IMR-90 (cell line): Measurements from ENCODE around the gene GTF3C1. TPM values are rescaled to one million over a fixed set of nuclear protein-coding genes. Genes with fewer than 3 reads are reported as not detected.

Source experiments
- ATAC-seq: fragments of 200-7000 bp; cut with Tn5 transposase; 2 replicates; pipeline ENCODE4 v1.9.1; 2020; ENCODE audit warnings: low read depth, mild to moderate bottlenecking, moderate library complexity
- BruUV-seq: library from RNA; stranded (reverse); fragments of 400-500 nt; replicated peaks from 2 replicates; lab custom pipeline; 2021; lab: Mats Ljungman, UMichigan
- CTCF ChIA-PET: fragments of 300-600 bp; formaldehyde crosslinking; extraction: SDS; loops from one replicate; lab custom pipeline; 2021; ENCODE audit warnings: antibody characterized with exemption; lab: Yijun Ruan, JAX
- POLR2A ChIA-PET: fragments of 300-600 bp; sonication (Branson Sonifier 250); formaldehyde crosslinking; loops from one replicate; lab custom pipeline; 2022; ENCODE audit warnings: antibody characterized with exemption; ENCODE audit not compliant: unreplicated experiment; lab: Charles Lee
- DNase-seq: peaks from one replicate; pipeline ENCODE4 v3.0.0; 2013
- H2AFZ ChIP-seq: replicated peaks from 2 replicates; pipeline ENCODE3; 2013; ENCODE audit warnings: low read length, mild to moderate bottlenecking; ENCODE audit not compliant: poor library complexity
- H2AK5ac ChIP-seq: 2 replicates; pipeline ENCODE4 v1.6.1; 2013; ENCODE audit warnings: low read depth, low read length, inconsistent platforms
- H2AK9ac ChIP-seq: replicated peaks from 2 replicates; pipeline ENCODE3; 2013; ENCODE audit warnings: mild to moderate bottlenecking, low read depth, low read length, moderate library complexity; ENCODE audit not compliant: poor library complexity
- H2BK120ac ChIP-seq: 2 replicates; pipeline ENCODE4 v1.6.1; 2013; ENCODE audit warnings: low read depth, low read length, inconsistent platforms
- H2BK15ac ChIP-seq: 3 replicates; pipeline ENCODE4 v1.6.1; 2013; ENCODE audit warnings: low read depth, low read length, inconsistent platforms
- H2BK20ac ChIP-seq: 2 replicates; pipeline ENCODE4 v1.6.1; 2013; ENCODE audit warnings: low read depth, mild to moderate bottlenecking, inconsistent platforms, low read length, moderate library complexity
- H2BK5ac ChIP-seq: 2 replicates; pipeline ENCODE4 v1.6.1; 2013; ENCODE audit warnings: mild to moderate bottlenecking, low read depth, low read length, inconsistent platforms; ENCODE audit not compliant: poor library complexity, severe bottlenecking
- H3K14ac ChIP-seq: replicated peaks from 2 replicates; pipeline ENCODE4 v1.6.1; 2013; ENCODE audit warnings: low read depth, low read length, inconsistent platforms
- H3K18ac ChIP-seq: 2 replicates; pipeline ENCODE4 v1.6.1; 2013; ENCODE audit warnings: low read depth, low read length, control low read depth
- H3K23ac ChIP-seq: 2 replicates; pipeline ENCODE4 v1.6.1; 2013; ENCODE audit warnings: low read depth, low read length, inconsistent platforms
- H3K27ac ChIP-seq: 2 replicates; pipeline ENCODE4 v1.5.1; 2013; ENCODE audit warnings: mild to moderate bottlenecking, control low read depth, low read length; ENCODE audit not compliant: insufficient read depth
- H3K27me3 ChIP-seq: 2 replicates; pipeline ENCODE4 v1.6.1; 2013; ENCODE audit warnings: low read length; ENCODE audit not compliant: control insufficient read depth, insufficient read depth
- H3K36me3 ChIP-seq: 2 replicates; pipeline ENCODE4 v1.6.1; 2013; ENCODE audit warnings: low read length, mixed read lengths; ENCODE audit not compliant: control insufficient read depth, insufficient read depth
- H3K4ac ChIP-seq: 2 replicates; pipeline ENCODE4 v1.6.1; 2013; ENCODE audit warnings: low read depth, low read length, inconsistent platforms
- H3K4me1 ChIP-seq: 2 replicates; pipeline ENCODE4 v1.6.1; 2013; ENCODE audit warnings: low read length, mixed read lengths; ENCODE audit not compliant: control insufficient read depth, insufficient read depth
- H3K4me2 ChIP-seq: 2 replicates; pipeline ENCODE4 v1.6.1; 2013; ENCODE audit warnings: low read depth, mild to moderate bottlenecking, control low read depth, low read length, moderate library complexity
- H3K4me3 ChIP-seq: 2 replicates; pipeline ENCODE4 v1.5.1; 2013; ENCODE audit warnings: low read depth, mild to moderate bottlenecking, control low read depth, low read length, moderate library complexity; ENCODE audit not compliant: insufficient read depth
- H3K56ac ChIP-seq: 2 replicates; pipeline ENCODE4 v1.6.1; 2013; ENCODE audit warnings: low read length, inconsistent platforms; ENCODE audit not compliant: insufficient read depth; ENCODE audit errors: extremely low read depth
- H3K79me1 ChIP-seq, 2 experiments: 2 replicates each; pipeline ENCODE4 v1.6.1; 2013; ENCODE audit warnings: low read length in 2 of 2, inconsistent platforms in 1 of 2, low read depth in 1 of 2
- H3K9ac ChIP-seq: 2 replicates; pipeline ENCODE4 v1.6.1; 2013; ENCODE audit warnings: low read depth, low read length, control low read depth
- H3K9me1 ChIP-seq: 2 replicates; pipeline ENCODE4 v1.6.1; 2013; ENCODE audit warnings: low read length, inconsistent platforms; ENCODE audit not compliant: insufficient read depth
- H3K9me3 ChIP-seq: 2 replicates; pipeline ENCODE4 v1.6.1; 2013; ENCODE audit warnings: low read length; ENCODE audit not compliant: control insufficient read depth, insufficient read depth
- H4K20me1 ChIP-seq: 2 replicates; pipeline ENCODE4 v1.6.1; 2013; ENCODE audit warnings: low read length, inconsistent platforms; ENCODE audit not compliant: insufficient read depth
- H4K5ac ChIP-seq: 2 replicates; pipeline ENCODE4 v1.6.1; 2013; ENCODE audit warnings: mild to moderate bottlenecking, low read depth, low read length, control low read depth
- H4K8ac ChIP-seq, 2 experiments: 2 replicates each; pipeline ENCODE4 v1.6.1; 2013; ENCODE audit warnings: low read depth in 2 of 2, low read length in 2 of 2, control low read depth in 1 of 2, inconsistent platforms in 1 of 2
- H4K91ac ChIP-seq: 2 replicates; pipeline ENCODE4 v1.6.1; 2013; ENCODE audit warnings: low read depth, low read length, inconsistent platforms; ENCODE audit not compliant: insufficient read depth
- BHLHE40 ChIP-seq: fragments of 150-350 bp; IDR thresholded peaks from 2 replicates; pipeline ENCODE4 v1.6.1; 2016; ENCODE audit warnings: mild to moderate bottlenecking, low read depth, low read length
- ELK1 ChIP-seq: fragments of 150-350 bp; IDR thresholded peaks from 2 replicates; pipeline ENCODE4 v1.6.1; 2016; ENCODE audit warnings: low read depth, mild to moderate bottlenecking, low read length, moderate library complexity, borderline replicate concordance
- FOS ChIP-seq: fragments of 150-350 bp; IDR thresholded peaks from 2 replicates; pipeline ENCODE4 v1.6.1; 2016; ENCODE audit warnings: low read depth, low read length
- MAZ ChIP-seq: IDR thresholded peaks from 2 replicates; pipeline ENCODE4 v1.6.1; 2012; ENCODE audit warnings: low read depth, mild to moderate bottlenecking, low read length, improper control_type of control experiment, moderate library complexity, borderline replicate concordance
- POLR2A ChIP-seq: IDR thresholded peaks from 2 replicates; pipeline ENCODE4 v1.6.1; 2012; ENCODE audit warnings: mild to moderate bottlenecking, low read depth, low read length
- RFX5 ChIP-seq: IDR thresholded peaks from 2 replicates; pipeline ENCODE4 v1.8.0; 2012; ENCODE audit warnings: low read depth, mild to moderate bottlenecking, low read length, moderate library complexity
- SMC3 ChIP-seq: fragments of 150-350 bp; IDR thresholded peaks from 2 replicates; pipeline ENCODE4 v1.6.1; 2016; ENCODE audit warnings: low read depth, mild to moderate bottlenecking, antibody characterized with exemption, low read length, moderate library complexity
- WGBS, 2 experiments: methylation state at CpG; one replicate each; pipeline versions ENCODE4 v1.1.5 to v1.1.7; 2013; ENCODE audit warnings: missing lambda C conversion rate in 2 of 2; ENCODE audit not compliant: insufficient read length in 1 of 2; ENCODE audit errors: extremely low coverage in 2 of 2; 5-methylcytosine and 5-hydroxymethylcytosine counted together
- dilution Hi-C: fragments of 300-500 bp; cut with HindIII; formaldehyde crosslinking; loops from one replicate; pipeline ENCODE4 v1.14.3; 2018; ENCODE audit warnings: low sequenced_read_pairs; ENCODE audit not compliant: unreplicated experiment
- in situ Hi-C: fragments of 300-500 bp; cut with MboI; formaldehyde crosslinking; loops from 3 replicates; pipeline ENCODE4 v1.14.3; 2019; ENCODE audit warnings: low sequenced_read_pairs, inconsistent platforms, mixed read lengths
- intact Hi-C: fragments of 100-400 bp; cut with micrococcal nuclease; formaldehyde crosslinking; loops from 2 replicates; pipeline ENCODE4 v1.10.0; 2022
- polyA plus RNA-seq, 3 experiments: library from polyadenylated mRNA; depleted of rRNA; stranded (reverse); fragments of >200 nt; gene quantifications; 2 replicates each; pipeline ENCODE4 v1.2.3, GENCODE V29; 2012; ENCODE audit warnings: low replicate concordance in 1 of 3
- total RNA-seq: library from RNA; depleted of rRNA; stranded (reverse); fragments of >200 nt; gene quantifications from 2 replicates; pipeline ENCODE4 v1.2.3, GENCODE V29; 2012
- TF ChIP-seq, protein P1 (sequence below): conservative IDR thresholded peaks from 2 replicates; pipeline ENCODE4 v1.5.1; 2012; ENCODE audit warnings: mild to moderate bottlenecking, low read depth, low read length, improper control_type of control experiment
- TF ChIP-seq, protein P2 (sequence below): fragments of 150-350 bp; IDR thresholded peaks from 2 replicates; pipeline ENCODE4 v1.6.1; 2017; ENCODE audit warnings: mild to moderate bottlenecking, antibody characterized with exemption, low read length, low read depth

GTF3C1 gene
- total and polyA plus RNA-seq, 2 of the 4 experiments (the other 2 are of a cell fraction): 50.8 to 68.1 TPM

GRCh38 chr16:27434141-27435051, 115.3 kb downstream of the GTF3C1 start (continued):
- TF ChIP-seq MAZ: no peak

DNA sequence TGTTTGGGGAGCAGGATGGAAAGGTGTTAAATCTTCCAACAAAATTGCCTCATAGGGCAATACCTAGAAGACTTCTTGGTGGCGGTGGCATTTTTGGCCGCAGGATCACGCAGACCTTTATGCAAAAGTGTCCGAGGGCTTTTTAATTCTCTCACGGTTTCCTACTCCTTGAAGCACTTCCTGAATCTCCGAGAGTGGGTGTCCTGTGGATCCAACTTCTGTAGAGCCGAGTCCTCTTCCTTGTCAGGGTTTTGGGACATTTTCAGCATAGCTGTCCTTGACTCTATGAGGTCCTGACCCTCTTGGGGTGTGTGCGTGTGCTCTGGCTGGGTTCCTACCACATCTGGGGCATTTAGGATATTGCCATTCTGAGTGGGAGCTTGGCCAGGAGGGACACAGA, 116.1 kb downstream of the GTF3C1 start:
- H2BK15ac ChIP-seq: no peak overlapping the region
- no peak overlapping the region for H3K27ac ChIP-seq
- intact Hi-C loops: no loop called here
- H4K91ac ChIP-seq: no peak overlapping the region
- ChIA-PET POLR2A (no interaction called here), CTCF (no interaction called here)
- H2AFZ ChIP-seq: no peak overlapping the region
- no peak overlapping the region for H3K18ac ChIP-seq
- in situ Hi-C loops: no loop called here
- no peak overlapping the region for H2BK120ac ChIP-seq
- H3K9me1 ChIP-seq: peaks cover 7% of the 10 kb centered on the region
- peaks cover 8% of the 10 kb centered on the region for H3K4me1 ChIP-seq
- no peaks in the 10 kb centered on the region for H3K9me3 ChIP-seq
- no peak overlapping the region for H3K4me3 ChIP-seq
- no peak for ATAC-seq
- no peaks in the 10 kb centered on the region for H4K20me1 ChIP-seq
- no peak overlapping the region for H3K4ac ChIP-seq
- BruUV-seq: no TSS peak
- no peaks in the 10 kb centered on the region for H3K79me1 ChIP-seq
- no peak overlapping the region for H3K23ac ChIP-seq
- H4K5ac ChIP-seq: no peak overlapping the region
- H2BK20ac ChIP-seq: no peak overlapping the region
- WGBS, 2 experiments: 100% methylated on average over 2 of the region's 8 CpGs; no CpG with 5 or more reads in 1 of the 2 experiments
- no peak overlapping the region for H4K8ac ChIP-seq
- no peak overlapping the region for H2AK5ac ChIP-seq
- no peak overlapping the region for H3K4me2 ChIP-seq
- no peaks in the 10 kb centered on the region for H3K27me3 ChIP-seq
- no peak overlapping the region for H3K56ac ChIP-seq
- H3K14ac ChIP-seq: no peak overlapping the region
- H3K9ac ChIP-seq: no peak overlapping the region
- no peaks in the 10 kb centered on the region for H3K36me3 ChIP-seq
- dilution Hi-C loops: no loop called here
- TF ChIP-seq RFX5 (no peak), POLR2A (no peak), MAZ (no peak), ELK1 (no peak), SMC3 (no peak), FOS (no peak), BHLHE40 (no peak)
- TF ChIP-seq, protein P1, sequence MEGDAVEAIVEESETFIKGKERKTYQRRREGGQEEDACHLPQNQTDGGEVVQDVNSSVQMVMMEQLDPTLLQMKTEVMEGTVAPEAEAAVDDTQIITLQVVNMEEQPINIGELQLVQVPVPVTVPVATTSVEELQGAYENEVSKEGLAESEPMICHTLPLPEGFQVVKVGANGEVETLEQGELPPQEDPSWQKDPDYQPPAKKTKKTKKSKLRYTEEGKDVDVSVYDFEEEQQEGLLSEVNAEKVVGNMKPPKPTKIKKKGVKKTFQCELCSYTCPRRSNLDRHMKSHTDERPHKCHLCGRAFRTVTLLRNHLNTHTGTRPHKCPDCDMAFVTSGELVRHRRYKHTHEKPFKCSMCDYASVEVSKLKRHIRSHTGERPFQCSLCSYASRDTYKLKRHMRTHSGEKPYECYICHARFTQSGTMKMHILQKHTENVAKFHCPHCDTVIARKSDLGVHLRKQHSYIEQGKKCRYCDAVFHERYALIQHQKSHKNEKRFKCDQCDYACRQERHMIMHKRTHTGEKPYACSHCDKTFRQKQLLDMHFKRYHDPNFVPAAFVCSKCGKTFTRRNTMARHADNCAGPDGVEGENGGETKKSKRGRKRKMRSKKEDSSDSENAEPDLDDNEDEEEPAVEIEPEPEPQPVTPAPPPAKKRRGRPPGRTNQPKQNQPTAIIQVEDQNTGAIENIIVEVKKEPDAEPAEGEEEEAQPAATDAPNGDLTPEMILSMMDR: no peak
- TF ChIP-seq, protein P2, sequence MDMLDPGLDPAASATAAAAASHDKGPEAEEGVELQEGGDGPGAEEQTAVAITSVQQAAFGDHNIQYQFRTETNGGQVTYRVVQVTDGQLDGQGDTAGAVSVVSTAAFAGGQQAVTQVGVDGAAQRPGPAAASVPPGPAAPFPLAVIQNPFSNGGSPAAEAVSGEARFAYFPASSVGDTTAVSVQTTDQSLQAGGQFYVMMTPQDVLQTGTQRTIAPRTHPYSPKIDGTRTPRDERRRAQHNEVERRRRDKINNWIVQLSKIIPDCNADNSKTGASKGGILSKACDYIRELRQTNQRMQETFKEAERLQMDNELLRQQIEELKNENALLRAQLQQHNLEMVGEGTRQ: no peak
- H2BK5ac ChIP-seq: no peak overlapping the region
- no peak overlapping the region for H2AK9ac ChIP-seq
- no peak for DNase-seq
